NT2/D1 (cell line): ENCODE results near the gene LRRC3.

ENCODE experiments used
- DNase-seq: peaks from one replicate; pipeline ENCODE4 v3.0.0-alpha.2; 2011; ENCODE audit warnings: low read depth, low spot score
- H3K27me3 ChIP-seq: 2 replicates; pipeline ENCODE4 v1.6.0; 2011; ENCODE audit warnings: mild to moderate bottlenecking; ENCODE audit not compliant: insufficient read length, insufficient read depth
- H3K36me3 ChIP-seq: 2 replicates; pipeline ENCODE4 v1.6.1; 2011; ENCODE audit warnings: mild to moderate bottlenecking, low read length, mixed read lengths; ENCODE audit not compliant: insufficient read depth, insufficient read length
- H3K4me1 ChIP-seq: 2 replicates; pipeline ENCODE4 v1.5.1; 2011; ENCODE audit not compliant: insufficient read depth, insufficient read length
- H3K4me3 ChIP-seq: 2 replicates; pipeline ENCODE4 v1.5.1; 2011; ENCODE audit warnings: low read depth; ENCODE audit not compliant: insufficient read length
- H3K9ac ChIP-seq: 2 replicates; pipeline ENCODE4 v1.6.0; 2011; ENCODE audit warnings: low read depth; ENCODE audit not compliant: insufficient read length
- H3K9me3 ChIP-seq: 2 replicates; pipeline ENCODE4 v1.5.1; 2011; ENCODE audit warnings: mild to moderate bottlenecking, low read length; ENCODE audit not compliant: insufficient read depth
- SUZ12 ChIP-seq: IDR thresholded peaks from 2 replicates; pipeline ENCODE4 v1.6.1; 2011; ENCODE audit not compliant: insufficient read length, insufficient read depth; ENCODE audit errors: extremely low read depth
- YY1 ChIP-seq: IDR thresholded peaks from 2 replicates; pipeline ENCODE4 v1.6.1; 2011; ENCODE audit not compliant: insufficient read length, insufficient read depth
- ZNF274 ChIP-seq: IDR thresholded peaks from 2 replicates; pipeline ENCODE4 v1.6.1; 2011; ENCODE audit warnings: mild to moderate bottlenecking, low read depth, low read length

Gene LRRC3

DNA sequence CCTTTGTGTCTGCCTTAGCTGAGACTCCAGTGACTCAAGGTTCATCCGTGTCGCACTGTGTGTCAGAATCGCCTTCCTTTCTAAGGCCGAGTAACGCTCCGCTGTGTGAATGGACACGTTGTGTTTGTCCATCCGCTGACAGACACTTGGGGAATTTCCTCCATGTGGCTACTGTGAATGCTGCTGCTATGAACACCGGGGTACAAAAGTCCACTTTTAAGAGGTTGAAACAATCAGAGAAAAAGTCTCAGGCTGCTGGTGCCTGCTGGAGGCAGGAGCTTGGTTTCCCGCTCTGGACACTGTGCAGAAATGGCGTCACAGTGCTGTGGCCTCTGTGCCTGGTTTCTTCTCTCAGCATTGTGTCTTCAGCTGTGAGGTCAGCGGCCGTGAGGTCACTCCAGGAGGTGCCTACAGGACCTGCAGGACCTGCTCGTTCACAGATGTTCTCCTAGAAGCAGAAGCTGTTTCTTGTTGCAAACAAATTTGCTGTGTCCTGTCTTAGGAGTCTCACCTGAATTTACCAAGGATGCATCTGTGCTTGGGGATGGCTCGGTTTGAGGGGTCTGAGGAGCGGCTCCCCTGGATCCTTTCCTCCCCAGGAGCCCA lies 50.5 kb downstream of the LRRC3 start:
- Histone ChIP-seq H3K4me3 (no peak overlapping the region), H3K27me3 (no peaks in the 10 kb centered on the region), H3K9ac (no peak overlapping the region), H3K9me3 (no peaks in the 10 kb centered on the region), H3K36me3 (no peaks in the 10 kb centered on the region), H3K4me1 (peaks cover 14% of the 10 kb centered on the region)
- TF ChIP-seq ZNF274 (no peak), YY1 (no peak), SUZ12 (no peak)
- no peak for DNase-seq

DNA sequence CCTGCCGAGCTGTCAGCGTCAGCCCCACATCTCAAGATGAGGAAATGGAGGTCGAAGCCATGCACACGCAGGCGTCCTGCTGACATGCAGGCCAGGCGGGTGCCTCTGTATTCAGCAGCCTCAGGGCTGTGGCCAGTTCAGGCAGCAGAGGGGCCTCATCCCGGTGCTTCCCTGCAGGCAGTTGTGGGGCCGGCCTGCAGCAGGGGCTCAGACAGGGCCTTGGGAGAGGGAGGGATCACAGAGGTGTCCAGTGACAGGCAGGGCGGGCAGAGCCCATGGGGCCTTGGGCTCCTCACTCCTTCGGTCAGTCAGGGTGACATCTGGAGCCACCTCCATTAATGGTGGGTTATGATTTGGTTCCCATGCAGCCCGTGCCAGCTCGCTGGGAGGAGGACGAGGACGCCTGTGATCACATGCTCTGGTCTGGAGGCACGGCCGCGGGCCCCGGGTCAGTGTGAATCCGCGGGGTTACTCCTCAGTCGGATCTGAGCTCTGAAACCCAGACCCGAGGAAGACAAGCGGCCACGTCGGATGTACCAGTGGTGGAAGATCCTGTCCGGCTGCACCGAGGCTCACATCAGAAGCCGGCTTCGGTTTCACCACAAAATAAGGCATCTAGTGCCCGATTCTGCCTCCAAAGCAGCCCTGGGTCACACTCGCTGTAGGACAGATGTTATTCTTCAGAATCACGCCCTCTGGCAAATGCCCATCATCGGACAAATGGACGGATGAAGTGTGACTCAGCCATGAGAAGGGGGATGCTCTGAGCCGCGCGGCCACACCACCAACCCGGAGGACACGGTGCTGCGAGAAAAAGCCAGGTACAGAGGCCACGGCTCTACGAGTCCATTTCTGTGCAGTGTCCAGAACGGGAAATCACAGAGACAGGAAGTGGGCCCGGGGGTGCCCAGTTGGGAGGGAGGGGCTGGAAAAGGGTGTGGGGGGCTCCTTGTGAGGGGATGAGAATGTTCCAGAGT lies 51.3 kb downstream of the LRRC3 start:
- Histone ChIP-seq H3K9ac (peak overlapping the region; percentile 13), H3K4me1 (peaks cover 21% of the 10 kb centered on the region), H3K4me3 (no peak overlapping the region), H3K27me3 (peaks cover 6% of the 10 kb centered on the region), H3K36me3 (no peaks in the 10 kb centered on the region), H3K9me3 (no peaks in the 10 kb centered on the region)
- TF ChIP-seq YY1, result no peak
- TF ChIP-seq SUZ12, result no peak
- no peak for TF ChIP-seq ZNF274
- DNase-seq, result no peak

DNA sequence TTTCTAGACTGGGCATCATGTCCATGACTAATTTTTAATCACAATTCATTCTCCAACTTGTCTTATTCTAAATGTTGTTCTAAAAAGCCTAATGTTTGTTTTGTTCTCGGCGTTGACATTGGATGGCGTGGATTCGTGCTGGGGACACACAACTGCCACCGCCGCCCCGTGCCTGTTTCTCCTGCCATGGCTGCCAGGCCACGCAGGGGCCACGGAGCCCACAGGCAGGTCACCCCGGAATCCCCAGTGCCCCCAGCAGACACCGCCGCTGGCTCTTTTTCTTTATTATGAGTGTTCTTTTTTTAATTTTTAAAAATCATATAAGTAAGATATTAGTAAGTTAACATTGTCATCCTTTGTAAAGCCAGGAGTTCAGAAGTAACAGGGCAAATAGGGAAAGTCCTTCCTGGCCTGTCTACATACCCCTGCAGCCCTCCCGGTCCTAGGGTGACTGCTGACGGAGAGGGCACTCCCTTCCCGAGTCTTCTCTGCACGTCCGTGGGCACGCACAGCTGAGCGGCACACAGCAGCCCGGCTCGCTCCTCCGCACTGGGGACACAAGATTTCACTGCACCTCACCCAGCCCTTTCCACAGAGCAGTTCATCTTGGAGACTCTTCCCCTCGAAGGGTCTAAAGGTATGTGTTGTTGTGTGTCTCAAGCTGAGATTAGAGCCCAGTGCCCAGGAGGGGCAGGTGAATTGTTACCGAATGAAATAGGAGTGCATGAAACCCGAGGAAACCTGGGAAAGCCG lies 52.5 kb downstream of the LRRC3 start:
- Histone ChIP-seq H3K36me3 (no peaks in the 10 kb centered on the region), H3K4me3 (no peak overlapping the region), H3K9ac (no peak overlapping the region), H3K9me3 (no peaks in the 10 kb centered on the region), H3K27me3 (peaks cover 8% of the 10 kb centered on the region), H3K4me1 (peaks cover 21% of the 10 kb centered on the region)
- TF ChIP-seq YY1 (no peak), ZNF274 (no peak), SUZ12 (no peak)
- DNase-seq, result no peak

DNA sequence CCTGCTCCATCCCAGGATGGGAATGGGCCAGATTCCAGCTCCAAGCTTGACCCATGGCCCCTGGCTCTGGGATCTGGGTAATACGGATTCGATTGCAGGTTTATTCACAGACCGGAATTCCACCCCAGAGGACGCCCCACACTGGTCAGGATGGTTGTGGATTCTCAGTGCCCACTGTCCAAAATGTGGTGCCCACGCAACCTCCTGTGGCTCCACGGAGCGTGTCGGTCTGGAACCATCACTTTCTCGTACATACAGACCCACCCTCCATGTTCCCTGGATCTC lies 53.1 kb downstream of the LRRC3 start:
- H3K9ac ChIP-seq, result no peak overlapping the region
- TF ChIP-seq ZNF274 (no peak), YY1 (no peak), SUZ12 (no peak)
- H3K4me1 ChIP-seq, result peaks cover 21% of the 10 kb centered on the region
- no peak overlapping the region for H3K4me3 ChIP-seq
- no peak for DNase-seq
- no peaks in the 10 kb centered on the region for H3K9me3 ChIP-seq
- no peaks in the 10 kb centered on the region for H3K36me3 ChIP-seq
- peaks cover 8% of the 10 kb centered on the region for H3K27me3 ChIP-seq

DNA sequence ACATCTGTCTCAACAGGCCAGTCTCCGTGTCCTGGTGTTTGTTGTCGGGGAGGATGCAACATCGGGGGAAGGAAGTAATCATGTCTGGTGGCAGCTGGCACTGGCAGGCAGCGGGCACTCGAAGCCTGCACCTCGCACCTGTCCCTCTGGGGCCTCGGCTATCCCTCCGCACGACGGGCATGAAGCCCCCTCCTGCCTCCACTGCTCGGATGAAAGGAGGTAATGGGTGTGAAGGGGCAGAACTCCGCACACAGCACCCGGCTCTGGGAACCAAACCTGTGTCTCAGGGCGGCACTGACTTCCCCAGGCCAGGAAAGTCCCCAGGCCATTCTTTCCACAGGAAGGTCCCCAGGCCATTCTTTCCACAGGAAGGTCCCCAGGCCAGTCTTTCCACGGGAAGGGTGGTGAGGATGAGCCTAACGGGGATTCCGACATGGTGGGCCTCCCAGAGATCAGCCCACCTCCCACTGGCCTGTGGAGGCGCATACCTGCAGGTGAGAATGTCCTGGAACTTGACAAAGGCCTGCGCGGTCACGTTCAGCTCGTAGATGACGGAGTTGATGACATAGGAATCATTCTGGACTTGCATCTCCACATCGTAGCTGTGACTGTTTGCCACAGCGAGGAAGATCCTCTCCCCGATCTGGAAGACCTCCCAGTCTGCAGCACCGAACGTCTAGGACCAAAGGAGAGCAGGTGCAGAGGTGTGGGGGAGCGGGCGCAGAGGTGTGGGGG lies 53.6 kb downstream of the LRRC3 start:
- H3K27me3 ChIP-seq, result peaks cover 8% of the 10 kb centered on the region
- H3K4me3 ChIP-seq, result no peak overlapping the region
- TF ChIP-seq SUZ12 (no peak), YY1 (no peak), ZNF274 (no peak)
- no peaks in the 10 kb centered on the region for H3K9me3 ChIP-seq
- H3K36me3 ChIP-seq, result no peaks in the 10 kb centered on the region
- H3K4me1 ChIP-seq, result peaks cover 21% of the 10 kb centered on the region
- DNase-seq, result no peak
- no peak overlapping the region for H3K9ac ChIP-seq

DNA sequence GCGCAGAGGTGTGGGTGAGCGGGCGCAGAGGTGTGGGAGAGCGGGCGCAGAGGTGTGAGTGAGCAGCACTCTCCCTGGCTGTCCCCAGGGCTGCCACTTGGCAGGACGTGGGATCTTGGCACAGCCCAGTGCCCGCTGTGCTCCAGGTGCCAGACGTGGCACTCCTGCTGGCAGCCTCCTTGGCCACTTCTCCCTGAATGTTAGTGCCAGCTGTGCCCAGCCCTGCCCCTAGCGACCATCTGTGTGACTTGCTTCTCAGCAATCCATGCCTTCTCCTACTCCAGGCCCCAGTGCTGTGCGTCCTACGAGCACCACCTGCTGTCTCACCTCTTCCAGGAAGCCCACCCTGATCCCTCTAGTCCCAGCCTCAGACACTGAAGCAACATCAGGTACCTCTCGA lies 54.2 kb downstream of the LRRC3 start:
- Histone ChIP-seq H3K4me1 (peaks cover 21% of the 10 kb centered on the region), H3K36me3 (no peaks in the 10 kb centered on the region), H3K27me3 (peaks cover 8% of the 10 kb centered on the region), H3K9ac (no peak overlapping the region), H3K4me3 (no peak overlapping the region), H3K9me3 (no peaks in the 10 kb centered on the region)
- no peak for DNase-seq
- TF ChIP-seq ZNF274, result no peak
- no peak for TF ChIP-seq SUZ12
- no peak for TF ChIP-seq YY1
